Cardiac muscle cell (in vitro differentiated cells and primary cell): ENCODE measurements around the gene OAS1. TPM values are rescaled to one million over a fixed set of nuclear protein-coding genes. Genes with fewer than 3 reads are reported as not detected.

ENCODE experiments used
- DNase-seq, 2 donors: peaks; one replicate each; pipeline versions ENCODE4 v3.0.0 to v3.0.0-alpha.2; 2010 to 2017; ENCODE audit warnings: low read depth in 1 of 2, low spot score in 1 of 2
- H3K27ac ChIP-seq: fragments of 200-600 bp; sonication (generic); 2 replicates; pipeline ENCODE4 v1.5.1; 2016
- H3K27me3 ChIP-seq: fragments of 200-600 bp; sonication (generic); 2 replicates; pipeline ENCODE4 v1.6.0; 2016; ENCODE audit warnings: control low read depth
- H3K36me3 ChIP-seq: fragments of 200-600 bp; sonication (generic); 2 replicates; pipeline ENCODE4 v1.5.1; 2016; ENCODE audit warnings: control low read depth
- H3K4me1 ChIP-seq: fragments of 200-600 bp; sonication (generic); 2 replicates; pipeline ENCODE4 v1.8.1; 2017; ENCODE audit warnings: low read depth, mild to moderate bottlenecking, mixed run types
- H3K4me3 ChIP-seq: fragments of 200-600 bp; sonication (generic); 2 replicates; pipeline ENCODE4 v1.5.1; 2016; ENCODE audit warnings: mild to moderate bottlenecking
- H3K9me3 ChIP-seq: fragments of 200-600 bp; sonication (generic); 2 replicates; pipeline ENCODE4 v1.5.1; 2017; ENCODE audit warnings: low read depth, mild to moderate bottlenecking, control low read depth
- polyA plus RNA-seq: library from polyadenylated mRNA; unstranded; fragments of >200 nt; fragmentation: Nextera tagmentation; extraction: Ambion mirVana; gene quantifications from 2 replicates; pipeline ENCODE4 v1.2.1, GENCODE V29; 2016
- total RNA-seq: library from RNA; depleted of rRNA; stranded (reverse); fragments of >200 nt; gene quantifications from 2 replicates; pipeline ENCODE4 v1.2.3, GENCODE V29; 2016
- TF ChIP-seq, protein P1 (sequence below): IDR thresholded peaks from 2 replicates; pipeline ENCODE4 v1.5.1; 2012; ENCODE audit warnings: low read depth, mild to moderate bottlenecking, low read length

Gene OAS1
- total and polyA plus RNA-seq, 2 experiments from 2014 or later, result not detected

DNA sequence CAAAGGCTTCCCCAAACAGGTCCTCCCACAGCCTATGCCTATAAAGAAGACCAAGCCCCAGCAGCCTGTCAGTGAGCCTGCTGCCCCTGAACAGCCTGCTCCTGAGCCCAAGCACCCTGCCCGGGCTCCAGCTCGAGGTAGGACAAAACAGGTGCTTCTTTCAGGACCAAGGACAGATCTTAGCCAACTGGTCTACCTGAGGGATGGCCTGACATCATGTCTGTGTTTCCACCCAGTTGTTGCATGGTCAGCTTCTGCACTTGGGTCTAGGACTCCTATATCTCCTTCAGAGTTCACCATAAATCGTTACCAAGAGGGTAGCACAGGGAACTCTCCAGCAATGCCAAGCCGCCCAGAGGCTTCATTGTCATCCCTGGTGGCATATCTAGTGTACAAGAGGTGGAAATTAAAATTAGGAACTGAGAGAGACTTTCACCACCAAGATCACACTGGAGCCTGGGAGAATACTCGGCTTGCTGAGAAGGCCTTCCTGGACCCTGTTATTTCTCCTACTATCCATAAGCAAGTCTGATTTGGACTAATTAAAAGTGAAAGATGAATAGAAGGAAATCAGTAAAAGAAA lies 38.2 kb upstream of the OAS1 start:
- TF ChIP-seq, protein P1, sequence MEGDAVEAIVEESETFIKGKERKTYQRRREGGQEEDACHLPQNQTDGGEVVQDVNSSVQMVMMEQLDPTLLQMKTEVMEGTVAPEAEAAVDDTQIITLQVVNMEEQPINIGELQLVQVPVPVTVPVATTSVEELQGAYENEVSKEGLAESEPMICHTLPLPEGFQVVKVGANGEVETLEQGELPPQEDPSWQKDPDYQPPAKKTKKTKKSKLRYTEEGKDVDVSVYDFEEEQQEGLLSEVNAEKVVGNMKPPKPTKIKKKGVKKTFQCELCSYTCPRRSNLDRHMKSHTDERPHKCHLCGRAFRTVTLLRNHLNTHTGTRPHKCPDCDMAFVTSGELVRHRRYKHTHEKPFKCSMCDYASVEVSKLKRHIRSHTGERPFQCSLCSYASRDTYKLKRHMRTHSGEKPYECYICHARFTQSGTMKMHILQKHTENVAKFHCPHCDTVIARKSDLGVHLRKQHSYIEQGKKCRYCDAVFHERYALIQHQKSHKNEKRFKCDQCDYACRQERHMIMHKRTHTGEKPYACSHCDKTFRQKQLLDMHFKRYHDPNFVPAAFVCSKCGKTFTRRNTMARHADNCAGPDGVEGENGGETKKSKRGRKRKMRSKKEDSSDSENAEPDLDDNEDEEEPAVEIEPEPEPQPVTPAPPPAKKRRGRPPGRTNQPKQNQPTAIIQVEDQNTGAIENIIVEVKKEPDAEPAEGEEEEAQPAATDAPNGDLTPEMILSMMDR, result no peak
- H3K4me1 ChIP-seq, result no peaks in the 10 kb centered on the region
- no peaks in the 10 kb centered on the region for H3K27me3 ChIP-seq
- H3K4me3 ChIP-seq, result no peak overlapping the region
- H3K27ac ChIP-seq, result no peak overlapping the region
- DNase-seq, result peak in 1 of 2 donors; percentile 59
- no peaks in the 10 kb centered on the region for H3K9me3 ChIP-seq
- H3K36me3 ChIP-seq, result no peaks in the 10 kb centered on the region

- TF ChIP-seq, protein P1, result no peak
- no peaks in the 10 kb centered on the region for H3K9me3 ChIP-seq
- H3K4me3 ChIP-seq, result no peak overlapping the region
- no peaks in the 10 kb centered on the region for H3K4me1 ChIP-seq
- H3K36me3 ChIP-seq, result no peaks in the 10 kb centered on the region
- H3K27me3 ChIP-seq, result no peaks in the 10 kb centered on the region
- no peak overlapping the region for H3K27ac ChIP-seq
- DNase-seq, result no peak
Measured at GRCh38 chr12:112869091-112869490, 37.7 kb upstream of the OAS1 start.

- no peaks in the 10 kb centered on the region for H3K36me3 ChIP-seq
- H3K4me3 ChIP-seq, result no peak overlapping the region
- no peaks in the 10 kb centered on the region for H3K27me3 ChIP-seq
- DNase-seq, result no peak
- H3K4me1 ChIP-seq, result no peaks in the 10 kb centered on the region
- TF ChIP-seq, protein P1, result no peak
- H3K9me3 ChIP-seq, result no peaks in the 10 kb centered on the region
- H3K27ac ChIP-seq, result no peak overlapping the region
Measured at GRCh38 chr12:112869778-112870177, 37.0 kb upstream of the OAS1 start.

DNA sequence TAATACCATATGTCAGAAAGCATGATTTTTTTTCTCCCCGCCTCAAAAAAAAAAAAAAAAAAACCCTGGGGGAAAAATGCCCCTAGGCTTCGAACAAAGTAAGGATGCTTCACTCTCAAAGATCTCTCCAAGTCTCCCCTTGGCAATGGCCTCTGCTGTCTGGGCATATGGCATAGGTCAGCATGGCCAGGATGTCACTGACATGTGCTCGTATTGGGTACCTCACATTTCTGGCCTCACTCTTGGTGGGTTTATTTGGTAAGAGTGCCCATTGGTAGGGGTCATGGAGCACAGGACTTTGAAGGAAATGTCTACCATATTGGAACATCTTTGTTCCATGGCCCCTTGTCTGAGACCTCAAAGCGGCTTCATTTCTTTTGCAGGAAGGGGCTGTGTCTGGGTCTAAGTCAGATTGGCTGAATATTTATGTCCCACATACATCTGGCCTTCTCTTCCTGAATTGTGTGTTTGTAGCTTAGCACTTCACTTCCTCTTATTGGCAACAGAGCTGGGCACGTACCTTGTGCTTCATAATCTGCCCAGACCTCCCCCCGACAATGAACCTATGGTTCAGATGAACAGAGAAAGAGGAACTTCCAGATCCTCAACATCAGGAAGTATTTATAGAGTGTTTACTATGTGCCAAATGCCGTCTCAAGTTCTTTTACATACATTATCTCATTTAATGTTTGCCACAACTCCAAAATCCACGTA lies 36.3 kb upstream of the OAS1 start:
- no peak for DNase-seq
- Histone ChIP-seq H3K36me3 (no peaks in the 10 kb centered on the region), H3K4me3 (no peak overlapping the region), H3K9me3 (no peaks in the 10 kb centered on the region), H3K4me1 (no peaks in the 10 kb centered on the region), H3K27me3 (no peaks in the 10 kb centered on the region), H3K27ac (no peak overlapping the region)
- TF ChIP-seq, protein P1, result no peak

GRCh38 chr12:112875608-112876007 lies 31.2 kb upstream of the OAS1 start:
- Histone ChIP-seq H3K27ac (no peak overlapping the region), H3K4me1 (no peaks in the 10 kb centered on the region), H3K9me3 (no peaks in the 10 kb centered on the region)

More at GRCh38 chr12:112875608-112876007, 31.2 kb upstream of the OAS1 start:
- Histone ChIP-seq H3K36me3 (no peaks in the 10 kb centered on the region), H3K27me3 (no peaks in the 10 kb centered on the region), H3K4me3 (no peak overlapping the region)
- TF ChIP-seq, protein P1, result no peak
- no peak for DNase-seq
